ENCODE data around the gene TFRC.

DNA sequence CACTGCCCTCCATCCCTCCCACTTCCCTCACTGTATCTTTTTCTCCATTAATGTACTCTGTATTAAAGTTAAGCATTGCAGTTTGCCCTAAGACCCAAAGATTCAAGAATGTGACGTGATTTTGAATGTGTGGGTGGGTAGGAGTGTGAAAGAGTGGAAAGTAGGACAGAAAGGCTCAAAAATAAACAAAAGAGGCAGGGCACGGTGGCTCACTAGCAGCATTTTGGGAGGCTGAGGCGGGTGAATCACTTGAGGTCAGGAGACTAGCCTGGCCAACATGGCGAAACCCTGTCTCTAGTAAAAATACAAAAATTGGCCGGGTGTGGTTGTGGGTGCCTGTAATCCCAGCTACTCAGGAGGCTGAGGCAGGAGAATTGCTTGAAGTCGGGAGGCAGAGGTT, 18.4 kb downstream of the TFRC start:
- TF ChIP-seq EZH2phosphoT487 (IDR thresholded peaks at IDR 0.05; ENCODE audit: borderline replicate concordance) (no peak), CTCF (conservative IDR thresholded peaks at IDR 0.05; ENCODE audit: low read length) (no peak)
